ENCODE results near the gene SNRNP35.

GRCh38 chr12:123487428-123487827, 29.5 kb downstream of the SNRNP35 start:
- TF ChIP-seq TAF1 (conservative IDR thresholded peaks at IDR 0.05) (no peak), CTCF (IDR thresholded peaks at IDR 0.05; ENCODE audit: low read depth, low read length, missing input control) (no peak), MAX (IDR thresholded peaks at IDR 0.05) (no peak), YY1 (IDR thresholded peaks at IDR 0.05) (no peak), JUND (IDR thresholded peaks at IDR 0.05) (no peak), EGR1 (IDR thresholded peaks at IDR 0.05; ENCODE audit: low read depth in 2 of 2) (no peak), FOXA1 (IDR thresholded peaks at IDR 0.05) (no peak), SP1 (IDR thresholded peaks at IDR 0.05) (no peak), REST (IDR thresholded peaks at IDR 0.05) (no peak), GABPA (IDR thresholded peaks at IDR 0.05 in 1 of 2, conservative IDR thresholded peaks at IDR 0.05 in 1 of 2) (no peak), ZBTB33 (IDR thresholded peaks at IDR 0.05) (no peak), ATF3 (IDR thresholded peaks at IDR 0.05) (no peak), HNF4G (IDR thresholded peaks at IDR 0.05) (no peak), RAD21 (IDR thresholded peaks at IDR 0.05) (no peak)
